ENCODE measurements around the gene NTPCR. TPM values are rescaled to one million over a fixed set of nuclear protein-coding genes. Genes with fewer than 3 reads are reported as not detected.

The NTPCR gene
- total RNA-seq, 1 experiment from 2014 or later = 46.8 TPM

GRCh38 chr1:232905331-232906034 is 44.9 kb upstream of the NTPCR start:
- Histone ChIP-seq H3K36me3 (ENCODE audit: control insufficient read depth, insufficient read depth, low read length) (no peaks in the 10 kb centered on the region), H3K27ac (ENCODE audit: low read length) (no peak overlapping the region), H3K9me3 (ENCODE audit: control insufficient read depth, insufficient read depth, low read depth, low read length) (no peaks in the 10 kb centered on the region), H3K4me1 (ENCODE audit: control insufficient read depth, insufficient read depth, low read length) (no peaks in the 10 kb centered on the region), H3K27me3 (ENCODE audit: control insufficient read depth, insufficient read depth, low read length) (0 out of 2 replicates have a peak, but pooled peaks cover 5% of the 10 kb centered on the region), H3K4me3 (ENCODE audit: low read depth in 2 of 2, low read length in 2 of 2) (no peak overlapping the region)
- no TSS peak for BruUV-seq (replicated peaks)
- intact Hi-C loops (cut with micrococcal nuclease; ENCODE audit: unreplicated experiment) = no loop called here
- POLR2A ChIA-PET = no interaction called here
- TF ChIP-seq TCF7L2 (IDR thresholded peaks at IDR 0.05; ENCODE audit: low read depth, low read length) = no peak
- TF ChIP-seq CTCF (IDR thresholded peaks at IDR 0.05) = no peak
- no peak for TF ChIP-seq REST (IDR thresholded peaks at IDR 0.05; ENCODE audit: insufficient read depth in 1 of 2, low read depth in 2 of 2, low read length in 1 of 2)
- TF ChIP-seq SIN3A (IDR thresholded peaks at IDR 0.05; ENCODE audit: borderline replicate concordance, insufficient read depth, low read depth, low read length) = no peak
- TF ChIP-seq POLR2AphosphoS5 (IDR thresholded peaks at IDR 0.05; ENCODE audit: low read depth, low read length) = no peak
- ATAC-seq (no peak), DNase-seq (ENCODE audit: low read depth, low spot score) (no peak)
- in situ Hi-C loops (cut with HindIII; ENCODE audit: low pct_unique_long_range_greater_than_20kb, low sequenced_read_pairs) = no loop called here
- CTCF ChIA-PET = no interaction called here

- 0 out of 2 replicates have a peak, but pooled peaks cover 5% of the 10 kb centered on the region for H3K27me3 ChIP-seq (ENCODE audit: control insufficient read depth, insufficient read depth, low read length)
- no TSS peak for BruUV-seq (replicated peaks)
- DNase-seq (ENCODE audit: low read depth, low spot score) = no peak
- H3K9me3 ChIP-seq (ENCODE audit: control insufficient read depth, insufficient read depth, low read depth, low read length) = no peaks in the 10 kb centered on the region
- H3K36me3 ChIP-seq (ENCODE audit: control insufficient read depth, insufficient read depth, low read length) = no peaks in the 10 kb centered on the region
- CTCF ChIA-PET = no interaction called here
- H3K4me3 ChIP-seq (ENCODE audit: low read depth in 2 of 2, low read length in 2 of 2) = no peak overlapping the region
- intact Hi-C loops (cut with micrococcal nuclease; ENCODE audit: unreplicated experiment) (no loop called here), in situ Hi-C loops (cut with HindIII; ENCODE audit: low pct_unique_long_range_greater_than_20kb, low sequenced_read_pairs) (no loop called here)
- H3K4me1 ChIP-seq (ENCODE audit: control insufficient read depth, insufficient read depth, low read length) = no peaks in the 10 kb centered on the region
- POLR2A ChIA-PET = interaction anchor here (0.7 kb wide), 1 partner anchor 243 kb away, joined by 3 read pairs; no protein-coding TSS in a partner anchor
- no peak for ATAC-seq
- H3K27ac ChIP-seq (ENCODE audit: low read length) = no peak overlapping the region
- TF ChIP-seq SIN3A (IDR thresholded peaks at IDR 0.05; ENCODE audit: borderline replicate concordance, insufficient read depth, low read depth, low read length) (no peak), CTCF (IDR thresholded peaks at IDR 0.05) (no peak), TCF7L2 (IDR thresholded peaks at IDR 0.05; ENCODE audit: low read depth, low read length) (no peak), POLR2AphosphoS5 (IDR thresholded peaks at IDR 0.05; ENCODE audit: low read depth, low read length) (no peak), REST (IDR thresholded peaks at IDR 0.05; ENCODE audit: insufficient read depth in 1 of 2, low read depth in 2 of 2, low read length in 1 of 2) (no peak)
Measured at GRCh38 chr1:232906441-232906840, 44.0 kb upstream of the NTPCR start.

Measured in Panc1 (cell line).